HCT116 (cell line): ENCODE data around the gene SLC12A4. TPM values are rescaled to one million over a fixed set of nuclear protein-coding genes. Genes with fewer than 3 reads are reported as not detected.
A peak's percentile ranks its signal among the peaks of the same experiment; 100 is the strongest.

Source experiments
- ATAC-seq: fragments of 200-7000 bp; cut with Tn5 transposase; 2 replicates; pipeline ENCODE4 v1.9.1; 2020; ENCODE audit warnings: mild to moderate bottlenecking, moderate library complexity
- BruUV-seq: library from RNA; stranded (reverse); fragments of 400-500 nt; replicated peaks from 2 replicates; lab custom pipeline; 2021; lab: Mats Ljungman, UMichigan
- CTCF ChIA-PET: fragments of 300-600 bp; sonication (Branson Sonifier 250); formaldehyde crosslinking; loops from one replicate; lab custom pipeline; 2021; ENCODE audit warnings: antibody characterized with exemption; lab: Charles Lee
- POLR2A ChIA-PET: fragments of 300-600, 350-600 bp; sonication (Branson Sonifier 250); formaldehyde crosslinking; loops from one replicate; lab custom pipeline; 2021; ENCODE audit warnings: antibody characterized with exemption; lab: Charles Lee
- RAD21 ChIA-PET, 2 experiments: fragments of 300-600 bp; sonication (Branson Sonifier 250); formaldehyde crosslinking; loops; one replicate each; lab custom pipeline; 2023; ENCODE audit warnings: low total read pairs in 2 of 2; ENCODE audit not compliant: uncharacterized antibody in 2 of 2, unreplicated experiment in 2 of 2, low non-redundant PET in 1 of 2; lab: Charles Lee
- DNase-seq: peaks from one replicate; pipeline ENCODE4 v3.0.0-alpha.2; 2010; ENCODE audit warnings: low read depth, low spot score
- H2AFZ ChIP-seq: fragments of 200-600 bp; shearing (Covaris generic), sonication (generic); 2 replicates; pipeline ENCODE4 v1.6.1; 2017; ENCODE audit warnings: low read depth, mixed run types, mixed read lengths, antibody characterized with exemption, low read length; ENCODE audit not compliant: poor library complexity, severe bottlenecking
- H3K27ac ChIP-seq: 2 replicates; pipeline ENCODE4 v1.5.1; 2012; ENCODE audit warnings: low read depth, low read length
- H3K27me3 ChIP-seq: fragments of 200-600 bp; sonication (generic); 2 replicates; pipeline ENCODE4 v1.6.1; 2016; ENCODE audit warnings: mixed run types, low read length, mixed read lengths; ENCODE audit not compliant: insufficient read depth
- H3K36me3 ChIP-seq, 2 experiments: fragments of 200-500 bp in 1 of 2; fragments of 200-600 bp in 1 of 2; sonication (Bioruptor generic) in 1 of 2; sonication (generic) in 1 of 2; 2 replicates each; pipeline versions ENCODE4 v1.5.1 to v1.6.1; 2014 to 2016; ENCODE audit warnings: low read length in 2 of 2, inconsistent platforms in 1 of 2, mixed read lengths in 1 of 2, mixed run types in 1 of 2; ENCODE audit not compliant: insufficient read depth in 2 of 2, control insufficient read depth in 1 of 2
- H3K4me1 ChIP-seq, 2 experiments: fragments of 200-600 bp in 1 of 2; sonication (generic) in 1 of 2; 2 replicates each; pipeline versions ENCODE4 v1.5.1 to v1.6.1; 2012 to 2017; ENCODE audit warnings: low read length in 2 of 2, inconsistent platforms in 1 of 2, mild to moderate bottlenecking in 1 of 2, mixed read lengths in 1 of 2, mixed run types in 1 of 2, moderate library complexity in 1 of 2; ENCODE audit not compliant: insufficient read depth in 2 of 2, control insufficient read depth in 1 of 2
- H3K4me2 ChIP-seq: fragments of 200-600 bp; sonication (generic); 2 replicates; pipeline ENCODE4 v1.6.1; 2017; ENCODE audit warnings: mixed run types, low read length, mixed read lengths
- H3K4me3 ChIP-seq, 2 experiments: fragments of 200-600 bp in 1 of 2; sonication (generic) in 1 of 2; replicated peaks in 1 of 2; 2 replicates each; pipeline ENCODE4 v1.5.1; 2011 to 2016; ENCODE audit warnings: low read length in 2 of 2, control low read depth in 1 of 2, low read depth in 1 of 2, mild to moderate bottlenecking in 1 of 2, mixed read lengths in 1 of 2, mixed run types in 1 of 2
- H3K79me2 ChIP-seq: fragments of 200-600 bp; sonication (generic); 2 replicates; pipeline ENCODE4 v1.6.1; 2017; ENCODE audit warnings: mild to moderate bottlenecking, mixed run types, low read length, moderate library complexity, mixed read lengths; ENCODE audit not compliant: insufficient read depth
- H3K9ac ChIP-seq: fragments of 200-600 bp; sonication (generic); 2 replicates; pipeline ENCODE4 v1.6.1; 2016; ENCODE audit warnings: low read length, mixed read lengths
- H3K9me2 ChIP-seq: fragments of 200-600 bp; sonication (generic), shearing (Covaris generic); 2 replicates; pipeline ENCODE4 v1.6.1; 2017; ENCODE audit warnings: mixed run types, mild to moderate bottlenecking, moderate library complexity; ENCODE audit not compliant: insufficient read depth
- H3K9me3 ChIP-seq, 2 experiments: fragments of 200-500 bp in 1 of 2; fragments of 200-600 bp in 1 of 2; sonication (Bioruptor generic) in 1 of 2; sonication (generic) in 1 of 2; 2 replicates each; pipeline ENCODE4 v1.6.1; 2014 to 2017; ENCODE audit warnings: low read length in 2 of 2, mixed read lengths in 2 of 2, inconsistent platforms in 1 of 2, low read depth in 1 of 2, mild to moderate bottlenecking in 1 of 2, mixed run types in 1 of 2, moderate library complexity in 1 of 2; ENCODE audit not compliant: control insufficient read depth in 1 of 2, insufficient read depth in 1 of 2
- H4K20me1 ChIP-seq: fragments of 200-600 bp; sonication (generic), shearing (Covaris generic); 2 replicates; pipeline ENCODE4 v1.6.1; 2017; ENCODE audit warnings: mixed run types, mild to moderate bottlenecking, moderate library complexity; ENCODE audit not compliant: insufficient read depth
- CEBPB ChIP-seq: IDR thresholded peaks from 2 replicates; pipeline ENCODE4 v1.6.1; 2012; ENCODE audit warnings: low read depth
- FOSL1 ChIP-seq: IDR thresholded peaks from 2 replicates; pipeline ENCODE4 v1.6.1; 2012; ENCODE audit warnings: low read depth
- JUND ChIP-seq: IDR thresholded peaks from 2 replicates; pipeline ENCODE4 v1.6.1; 2012
- POLR2AphosphoS5 ChIP-seq: IDR thresholded peaks from 2 replicates; pipeline ENCODE4 v1.6.1; 2011; ENCODE audit warnings: mild to moderate bottlenecking, low read depth, low read length, moderate library complexity
- RAD21 ChIP-seq: IDR thresholded peaks from 2 replicates; pipeline ENCODE4 v1.6.1; 2012; ENCODE audit warnings: low read depth, mild to moderate bottlenecking
- SIN3A ChIP-seq: IDR thresholded peaks from 2 replicates; pipeline ENCODE4 v1.6.1; 2012; ENCODE audit warnings: low read depth
- SP1 ChIP-seq: IDR thresholded peaks from 2 replicates; pipeline ENCODE4 v1.6.1; 2012; ENCODE audit warnings: low read depth
- TCF7L2 ChIP-seq: IDR thresholded peaks from 2 replicates; pipeline ENCODE4 v1.7.0; 2011; ENCODE audit warnings: borderline replicate concordance, inconsistent platforms; ENCODE audit not compliant: insufficient read depth, insufficient read length; ENCODE audit errors: extremely low read depth
- YY1 ChIP-seq: IDR thresholded peaks from 2 replicates; pipeline ENCODE4 v1.6.1; 2011; ENCODE audit warnings: low read length, low read depth, moderate library complexity, mild to moderate bottlenecking; ENCODE audit not compliant: insufficient replicate concordance; ENCODE audit errors: extremely low read depth
- ZNF274 ChIP-seq: fragments of 200-500 bp; sonication (Bioruptor generic); IDR thresholded peaks from 2 replicates; pipeline ENCODE4 v1.6.1; 2014; ENCODE audit warnings: mild to moderate bottlenecking, low read depth, low read length, inconsistent platforms
- intact Hi-C: fragments of 100-400 bp; cut with micrococcal nuclease; formaldehyde crosslinking; loops from 2 replicates; pipeline ENCODE4 v1.10.0; 2022
- total RNA-seq: library from RNA; stranded (reverse); gene quantifications from one replicate; pipeline ENCODE4 v1.2.1, GENCODE V29; 2021; ENCODE audit not compliant: unreplicated experiment

The SLC12A4 gene
- total RNA-seq, 1 experiment from 2014 or later, result 46.0 TPM

DNA sequence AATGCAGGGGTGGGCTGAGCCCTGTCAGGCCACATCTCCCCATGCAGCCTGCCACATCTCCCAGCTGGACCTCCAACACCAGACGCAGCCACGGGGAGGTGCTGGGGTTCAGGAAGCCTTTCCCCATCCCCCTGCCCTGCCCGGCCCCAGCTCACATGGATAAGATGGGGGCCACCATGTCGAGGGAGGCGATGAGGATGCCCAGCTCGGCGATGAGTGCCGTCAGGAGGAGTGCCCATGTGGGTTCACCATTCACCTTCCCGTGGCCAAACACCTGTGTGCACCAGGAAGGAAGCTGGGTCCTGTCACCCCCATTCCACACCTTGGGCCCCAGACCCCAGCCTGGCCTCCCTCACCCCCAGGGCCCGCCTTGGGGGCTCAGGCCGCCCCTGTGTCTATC is 18.8 kb downstream of the SLC12A4 start:
- no TSS peak for BruUV-seq
- no peak for ATAC-seq
- H3K9ac ChIP-seq, result no peak overlapping the region
- H2AFZ ChIP-seq, result no peak overlapping the region
- TF ChIP-seq RAD21, result no peak
- H3K9me3 ChIP-seq, result no peaks in the 10 kb centered on the region
- H3K4me1 ChIP-seq, result no peaks in the 10 kb centered on the region
- ChIA-PET RAD21 (no interaction called here), CTCF (no interaction called here), POLR2A (no interaction called here)
- no peak overlapping the region for H3K27ac ChIP-seq
- H4K20me1 ChIP-seq, result no peaks in the 10 kb centered on the region
- DNase-seq, result no peak
- H3K27me3 ChIP-seq, result no peaks in the 10 kb centered on the region
- intact Hi-C loops, result no loop called here
- no peak overlapping the region for H3K4me3 ChIP-seq
- no peak overlapping the region for H3K4me2 ChIP-seq
- no peaks in the 10 kb centered on the region for H3K9me2 ChIP-seq
- peaks cover 7 to 14% of the 10 kb centered on the region in 2 experiments; a peak in 3 of 4 replicates for H3K36me3 ChIP-seq
- no peaks in the 10 kb centered on the region for H3K79me2 ChIP-seq

GRCh38 chr16:67948015-67948414 is 20.4 kb downstream of the SLC12A4 start:
- Histone ChIP-seq H4K20me1 (no peaks in the 10 kb centered on the region), H3K9me3 (no peaks in the 10 kb centered on the region), H3K27ac (no peak overlapping the region), H2AFZ (no peak overlapping the region), H3K4me1 (no peaks in the 10 kb centered on the region), H3K27me3 (no peaks in the 10 kb centered on the region), H3K9me2 (no peaks in the 10 kb centered on the region), H3K79me2 (no peaks in the 10 kb centered on the region), H3K4me3 (no peak overlapping the region), H3K9ac (no peak overlapping the region), H3K4me2 (no peak overlapping the region), H3K36me3 (peaks cover 4 to 14% of the 10 kb centered on the region in 2 experiments; a peak in 2 of 4 replicates)
- intact Hi-C loops, result no loop called here
- ChIA-PET POLR2A (interaction anchor here (1.3 kb wide), 1 partner anchor 12 kb away, joined by 3 read pairs; no protein-coding TSS in a partner anchor), CTCF (no interaction called here), RAD21 (no interaction called here)
- DNase-seq (no peak), ATAC-seq (peak; percentile 9; the same call in 1 of the 2 replicates)
- no TSS peak for BruUV-seq
- TF ChIP-seq TCF7L2 (no peak), CEBPB (no peak), SP1 (no peak), ZNF274 (no peak), JUND (no peak), SIN3A (no peak), POLR2AphosphoS5 (no peak), FOSL1 (no peak), YY1 (no peak)
